ENCODE results near the gene ALK. TPM values are rescaled to one million over a fixed set of nuclear protein-coding genes. Genes with fewer than 3 reads are reported as not detected.

Gene ALK
- polyA plus RNA-seq, 4 donors: 0.04 to 0.98 TPM; not detected in 2

GRCh38 chr2:29495068-29495467, 426.3 kb downstream of the ALK start:
- no peak for FAIRE-seq
- H3K36me3 ChIP-seq (ENCODE audit: control insufficient read depth in 3 of 3, insufficient read depth in 2 of 3, low read depth in 1 of 3, low read length in 3 of 3): no peaks in the 10 kb centered on the region
- no peak overlapping the region for H3K4me3 ChIP-seq (ENCODE audit: low read depth in 1 of 3, low read length in 3 of 3)
- no peaks in the 10 kb centered on the region for H3K9me3 ChIP-seq (ENCODE audit: control insufficient read depth in 2 of 2, insufficient read depth in 1 of 2, low read depth in 1 of 2, low read length in 1 of 2)
- no peaks in the 10 kb centered on the region for H3K4me1 ChIP-seq (ENCODE audit: control insufficient read depth in 3 of 3, insufficient read depth in 2 of 3, low read depth in 1 of 3, low read length in 2 of 3)
- peak overlapping the region in 1 of 3 donors; percentile 9 for H3K27ac ChIP-seq (ENCODE audit: low read depth in 1 of 3, low read length in 2 of 3)
- H3K27me3 ChIP-seq (ENCODE audit: control insufficient read depth in 3 of 3, insufficient read depth in 3 of 3, low read length in 3 of 3): no peaks in the 10 kb centered on the region
- DNase-seq: no peak
- WGBS, 3 donors: 51 to 72% (median 63%) methylated on average over 6 of the region's 6 CpGs

- DNase-seq (no peak), FAIRE-seq (no peak)
- Histone ChIP-seq H3K4me1 (ENCODE audit: control insufficient read depth in 3 of 3, insufficient read depth in 2 of 3, low read depth in 1 of 3, low read length in 2 of 3) (no peaks in the 10 kb centered on the region), H3K27me3 (ENCODE audit: control insufficient read depth in 3 of 3, insufficient read depth in 3 of 3, low read length in 3 of 3) (no peaks in the 10 kb centered on the region), H3K27ac (ENCODE audit: low read depth in 1 of 3, low read length in 2 of 3) (no peak overlapping the region), H3K9me3 (ENCODE audit: control insufficient read depth in 2 of 2, insufficient read depth in 1 of 2, low read depth in 1 of 2, low read length in 1 of 2) (no peaks in the 10 kb centered on the region), H3K36me3 (ENCODE audit: control insufficient read depth in 3 of 3, insufficient read depth in 2 of 3, low read depth in 1 of 3, low read length in 3 of 3) (no peaks in the 10 kb centered on the region), H3K4me3 (ENCODE audit: low read depth in 1 of 3, low read length in 3 of 3) (no peak overlapping the region)
- 39 to 68% (median 56%) methylated on average over 2 of the region's 2 CpGs for WGBS, 3 donors
Observed at GRCh38 chr2:29492701-29493100, 428.7 kb downstream of the ALK start.

- 81 to 85% (median 84%) methylated on average over 6 of the region's 6 CpGs for WGBS, 3 donors
- DNase-seq (no peak), FAIRE-seq (no peak)
- no peak overlapping the region for H3K4me3 ChIP-seq (ENCODE audit: low read depth in 1 of 3, low read length in 3 of 3)
- no peaks in the 10 kb centered on the region for H3K4me1 ChIP-seq (ENCODE audit: control insufficient read depth in 3 of 3, insufficient read depth in 2 of 3, low read depth in 1 of 3, low read length in 2 of 3)
- no peaks in the 10 kb centered on the region for H3K36me3 ChIP-seq (ENCODE audit: control insufficient read depth in 3 of 3, insufficient read depth in 2 of 3, low read depth in 1 of 3, low read length in 3 of 3)
- H3K9me3 ChIP-seq (ENCODE audit: control insufficient read depth in 2 of 2, insufficient read depth in 1 of 2, low read depth in 1 of 2, low read length in 1 of 2): no peaks in the 10 kb centered on the region
- no peak overlapping the region for H3K27ac ChIP-seq (ENCODE audit: low read depth in 1 of 3, low read length in 2 of 3)
- no peaks in the 10 kb centered on the region for H3K27me3 ChIP-seq (ENCODE audit: control insufficient read depth in 3 of 3, insufficient read depth in 3 of 3, low read length in 3 of 3)
Observed at GRCh38 chr2:29490045-29490444, 431.3 kb downstream of the ALK start.

- FAIRE-seq (no peak), DNase-seq (no peak)
- Histone ChIP-seq H3K4me3 (ENCODE audit: low read depth in 1 of 3, low read length in 3 of 3) (no peak overlapping the region), H3K36me3 (ENCODE audit: control insufficient read depth in 3 of 3, insufficient read depth in 2 of 3, low read depth in 1 of 3, low read length in 3 of 3) (no peaks in the 10 kb centered on the region), H3K9me3 (ENCODE audit: control insufficient read depth in 2 of 2, insufficient read depth in 1 of 2, low read depth in 1 of 2, low read length in 1 of 2) (no peaks in the 10 kb centered on the region), H3K27me3 (ENCODE audit: control insufficient read depth in 3 of 3, insufficient read depth in 3 of 3, low read length in 3 of 3) (no peaks in the 10 kb centered on the region), H3K4me1 (ENCODE audit: control insufficient read depth in 3 of 3, insufficient read depth in 2 of 3, low read depth in 1 of 3, low read length in 2 of 3) (no peaks in the 10 kb centered on the region), H3K27ac (ENCODE audit: low read depth in 1 of 3, low read length in 2 of 3) (no peak overlapping the region)
- WGBS, 3 donors: 85 to 90% (median 90%) methylated on average over 1 of the region's 1 CpG
Observed at GRCh38 chr2:29489568-29489967, 431.8 kb downstream of the ALK start.

- FAIRE-seq (no peak), DNase-seq (no peak)
- Histone ChIP-seq H3K36me3 (ENCODE audit: control insufficient read depth in 3 of 3, insufficient read depth in 2 of 3, low read depth in 1 of 3, low read length in 3 of 3) (no peaks in the 10 kb centered on the region), H3K4me3 (ENCODE audit: low read depth in 1 of 3, low read length in 3 of 3) (no peak overlapping the region), H3K4me1 (ENCODE audit: control insufficient read depth in 3 of 3, insufficient read depth in 2 of 3, low read depth in 1 of 3, low read length in 2 of 3) (no peaks in the 10 kb centered on the region), H3K27ac (ENCODE audit: low read depth in 1 of 3, low read length in 2 of 3) (no peak overlapping the region), H3K27me3 (ENCODE audit: control insufficient read depth in 3 of 3, insufficient read depth in 3 of 3, low read length in 3 of 3) (no peaks in the 10 kb centered on the region), H3K9me3 (ENCODE audit: control insufficient read depth in 2 of 2, insufficient read depth in 1 of 2, low read depth in 1 of 2, low read length in 1 of 2) (no peaks in the 10 kb centered on the region)
- WGBS, 3 donors: 56 to 64% (median 63%) methylated on average over 4 of the region's 4 CpGs
Observed at GRCh38 chr2:29487967-29488555, 433.3 kb downstream of the ALK start.

GRCh38 chr2:29485631-29486030, 435.8 kb downstream of the ALK start:
- no peaks in the 10 kb centered on the region for H3K9me3 ChIP-seq (ENCODE audit: control insufficient read depth in 2 of 2, insufficient read depth in 1 of 2, low read depth in 1 of 2, low read length in 1 of 2)
- 19 to 60% (median 45%) methylated on average over 3 of the region's 3 CpGs for WGBS, 3 donors
- H3K36me3 ChIP-seq (ENCODE audit: control insufficient read depth in 3 of 3, insufficient read depth in 2 of 3, low read depth in 1 of 3, low read length in 3 of 3): no peaks in the 10 kb centered on the region
- H3K27ac ChIP-seq (ENCODE audit: low read depth in 1 of 3, low read length in 2 of 3): no peak overlapping the region
- no peaks in the 10 kb centered on the region for H3K27me3 ChIP-seq (ENCODE audit: control insufficient read depth in 3 of 3, insufficient read depth in 3 of 3, low read length in 3 of 3)
- FAIRE-seq (no peak), DNase-seq (no peak)
- no peaks in the 10 kb centered on the region for H3K4me1 ChIP-seq (ENCODE audit: control insufficient read depth in 3 of 3, insufficient read depth in 2 of 3, low read depth in 1 of 3, low read length in 2 of 3)
- H3K4me3 ChIP-seq (ENCODE audit: low read depth in 1 of 3, low read length in 3 of 3): no peak overlapping the region

GRCh38 chr2:29485117-29485516, 436.3 kb downstream of the ALK start:
- no peak for FAIRE-seq
- H3K9me3 ChIP-seq (ENCODE audit: control insufficient read depth in 2 of 2, insufficient read depth in 1 of 2, low read depth in 1 of 2, low read length in 1 of 2): no peaks in the 10 kb centered on the region
- H3K4me3 ChIP-seq (ENCODE audit: low read depth in 1 of 3, low read length in 3 of 3): no peak overlapping the region
- H3K36me3 ChIP-seq (ENCODE audit: control insufficient read depth in 3 of 3, insufficient read depth in 2 of 3, low read depth in 1 of 3, low read length in 3 of 3): no peaks in the 10 kb centered on the region
- H3K27me3 ChIP-seq (ENCODE audit: control insufficient read depth in 3 of 3, insufficient read depth in 3 of 3, low read length in 3 of 3): no peaks in the 10 kb centered on the region
- no peak for DNase-seq
- H3K4me1 ChIP-seq (ENCODE audit: control insufficient read depth in 3 of 3, insufficient read depth in 2 of 3, low read depth in 1 of 3, low read length in 2 of 3): no peaks in the 10 kb centered on the region
- no peak overlapping the region for H3K27ac ChIP-seq (ENCODE audit: low read depth in 1 of 3, low read length in 2 of 3)

GRCh38 chr2:29482867-29483266, 438.5 kb downstream of the ALK start:
- FAIRE-seq: no peak
- H3K9me3 ChIP-seq (ENCODE audit: control insufficient read depth in 2 of 2, insufficient read depth in 1 of 2, low read depth in 1 of 2, low read length in 1 of 2): no peaks in the 10 kb centered on the region
- H3K36me3 ChIP-seq (ENCODE audit: control insufficient read depth in 3 of 3, insufficient read depth in 2 of 3, low read depth in 1 of 3, low read length in 3 of 3): no peaks in the 10 kb centered on the region
- H3K4me3 ChIP-seq (ENCODE audit: low read depth in 1 of 3, low read length in 3 of 3): no peak overlapping the region
- H3K27me3 ChIP-seq (ENCODE audit: control insufficient read depth in 3 of 3, insufficient read depth in 3 of 3, low read length in 3 of 3): no peaks in the 10 kb centered on the region
- no peak overlapping the region for H3K27ac ChIP-seq (ENCODE audit: low read depth in 1 of 3, low read length in 2 of 3)
- no peaks in the 10 kb centered on the region for H3K4me1 ChIP-seq (ENCODE audit: control insufficient read depth in 3 of 3, insufficient read depth in 2 of 3, low read depth in 1 of 3, low read length in 2 of 3)
- WGBS, 3 donors: 72 to 83% (median 82%) methylated on average over 3 of the region's 3 CpGs
- DNase-seq: no peak

- Histone ChIP-seq H3K4me3 (ENCODE audit: low read depth in 1 of 3, low read length in 3 of 3) (no peak overlapping the region), H3K36me3 (ENCODE audit: control insufficient read depth in 3 of 3, insufficient read depth in 2 of 3, low read depth in 1 of 3, low read length in 3 of 3) (no peaks in the 10 kb centered on the region), H3K9me3 (ENCODE audit: control insufficient read depth in 2 of 2, insufficient read depth in 1 of 2, low read depth in 1 of 2, low read length in 1 of 2) (no peaks in the 10 kb centered on the region), H3K27ac (ENCODE audit: low read depth in 1 of 3, low read length in 2 of 3) (no peak overlapping the region), H3K27me3 (ENCODE audit: control insufficient read depth in 3 of 3, insufficient read depth in 3 of 3, low read length in 3 of 3) (no peaks in the 10 kb centered on the region), H3K4me1 (ENCODE audit: control insufficient read depth in 3 of 3, insufficient read depth in 2 of 3, low read depth in 1 of 3, low read length in 2 of 3) (no peaks in the 10 kb centered on the region)
- 90 to 93% (median 93%) methylated on average over 2 of the region's 2 CpGs for WGBS, 3 donors
- DNase-seq (no peak), FAIRE-seq (no peak)
Observed at GRCh38 chr2:29482348-29482747, 439.0 kb downstream of the ALK start.
